OCI-LY1 (cell line): ENCODE data around the gene LRP2.

Experiments
- H2AFZ ChIP-seq: fragments of 200-600 bp; sonication (generic), shearing (Covaris generic); 2 replicates; pipeline ENCODE4 v1.6.0; 2014; ENCODE audit warnings: antibody characterized with exemption, mild to moderate bottlenecking, low read length
- H3F3A ChIP-seq: fragments of 200-600 bp; sonication (generic), shearing (Covaris generic); 2 replicates; pipeline ENCODE4 v1.6.0; 2014; ENCODE audit warnings: mild to moderate bottlenecking, antibody characterized with exemption, low read length, moderate library complexity; ENCODE audit not compliant: insufficient read depth
- H3K27ac ChIP-seq: fragments of 200-600 bp; sonication (generic); 2 replicates; pipeline ENCODE4 v1.5.1; 2014; ENCODE audit warnings: low read length, mixed run types, mild to moderate bottlenecking, low read depth; ENCODE audit not compliant: poor library complexity, severe bottlenecking
- H3K27me3 ChIP-seq: fragments of 200-600 bp; sonication (generic); 2 replicates; pipeline ENCODE4 v1.6.0; 2014; ENCODE audit warnings: antibody characterized with exemption, mild to moderate bottlenecking, low read length, moderate library complexity; ENCODE audit not compliant: insufficient read depth
- H3K36me3 ChIP-seq: fragments of 200-600 bp; sonication (generic); 2 replicates; pipeline ENCODE4 v1.6.1; 2014; ENCODE audit warnings: mild to moderate bottlenecking, antibody characterized with exemption, low read length, moderate library complexity, mixed read lengths; ENCODE audit not compliant: insufficient read depth
- H3K4me1 ChIP-seq: fragments of 200-600 bp; sonication (generic); 2 replicates; pipeline ENCODE4 v1.5.1; 2014; ENCODE audit warnings: mild to moderate bottlenecking, low read length, moderate library complexity; ENCODE audit not compliant: insufficient read depth, severe bottlenecking
- H3K4me2 ChIP-seq: fragments of 200-600 bp; sonication (generic), shearing (Covaris generic); 2 replicates; pipeline ENCODE4 v1.6.1; 2014; ENCODE audit warnings: low read length
- H3K4me3 ChIP-seq: fragments of 200-600 bp; sonication (generic); 2 replicates; pipeline ENCODE4 v1.5.1; 2014; ENCODE audit warnings: low read length, low read depth, mild to moderate bottlenecking, mixed read lengths; ENCODE audit not compliant: poor library complexity, severe bottlenecking
- H3K79me2 ChIP-seq: fragments of 200-600 bp; shearing (Covaris generic); 2 replicates; pipeline ENCODE4 v1.6.1; 2016; ENCODE audit warnings: mixed run types, low read length, mixed read lengths; ENCODE audit not compliant: insufficient read depth
- H3K9ac ChIP-seq: fragments of 200-600 bp; sonication (generic), shearing (Covaris generic); 2 replicates; pipeline ENCODE4 v1.6.1; 2014; ENCODE audit warnings: mild to moderate bottlenecking, low read length, mixed read lengths
- H3K9me2 ChIP-seq: fragments of 200-600 bp; sonication (generic), shearing (Covaris generic); 2 replicates; pipeline ENCODE4 v1.6.1; 2014; ENCODE audit warnings: low read depth, mild to moderate bottlenecking, low read length, mixed read lengths
- H3K9me3 ChIP-seq: fragments of 200-600 bp; shearing (Covaris generic); 2 replicates; pipeline ENCODE4 v1.6.1; 2014; ENCODE audit warnings: low read length, mixed read lengths
- H4K20me1 ChIP-seq: fragments of 200-600 bp; sonication (generic), shearing (Covaris generic); 2 replicates; pipeline ENCODE4 v1.6.0; 2016; ENCODE audit warnings: mild to moderate bottlenecking, low read length; ENCODE audit not compliant: insufficient read depth
- CTCF ChIP-seq: fragments of 200-600 bp; sonication (generic), shearing (Covaris generic); IDR thresholded peaks from 2 replicates; pipeline ENCODE4 v1.5.1; 2017; ENCODE audit warnings: mild to moderate bottlenecking, antibody characterized with exemption, low read length, moderate library complexity, mixed read lengths
- EZH2 ChIP-seq: fragments of 200-600 bp; sonication (generic), shearing (Covaris generic); IDR thresholded peaks from 2 replicates; pipeline ENCODE4 v1.8.0; 2017; ENCODE audit warnings: borderline replicate concordance, mixed run types, mild to moderate bottlenecking, antibody characterized with exemption, low read length, moderate library complexity, mixed read lengths

Gene LRP2

GRCh38 chr2:169116327-169116726 lies 246.0 kb downstream of the LRP2 start:
- Histone ChIP-seq H3K9me2 (no peaks in the 10 kb centered on the region), H3K36me3 (no peaks in the 10 kb centered on the region), H3K27me3 (no peaks in the 10 kb centered on the region), H3K9ac (no peak overlapping the region), H3K9me3 (no peaks in the 10 kb centered on the region), H3K27ac (no peak overlapping the region), H3K4me1 (no peaks in the 10 kb centered on the region), H2AFZ (no peak overlapping the region), H3K4me2 (no peak overlapping the region), H3K79me2 (no peaks in the 10 kb centered on the region), H4K20me1 (no peaks in the 10 kb centered on the region), H3K4me3 (no peak overlapping the region), H3F3A (no peaks in the 10 kb centered on the region)
- TF ChIP-seq CTCF (no peak), EZH2 (no peak)

DNA sequence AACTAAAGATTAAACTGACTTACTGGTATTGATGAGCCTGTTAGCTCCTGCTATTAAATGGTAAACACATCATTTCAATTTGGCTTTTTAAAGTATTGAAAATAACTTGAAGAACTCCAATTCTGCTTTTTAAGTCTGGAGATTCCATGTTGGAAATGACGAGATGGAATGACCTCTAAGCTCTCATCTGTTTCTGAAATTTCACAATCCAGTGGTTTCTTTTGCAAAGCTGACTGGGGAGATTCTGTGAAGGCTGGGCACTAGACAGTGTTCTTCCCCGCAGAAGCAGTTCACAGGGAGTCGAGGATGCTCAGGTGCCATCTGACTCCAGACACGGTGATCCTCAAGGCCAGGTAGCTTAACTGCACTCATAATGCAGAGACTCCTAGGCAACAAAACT lies 248.3 kb downstream of the LRP2 start:
- no peak overlapping the region for H2AFZ ChIP-seq
- no peak overlapping the region for H3K27ac ChIP-seq
- no peak overlapping the region for H3K4me3 ChIP-seq
- H3K9ac ChIP-seq, result no peak overlapping the region
- H4K20me1 ChIP-seq, result no peaks in the 10 kb centered on the region
- no peaks in the 10 kb centered on the region for H3K4me1 ChIP-seq
- TF ChIP-seq CTCF, result no peak
- TF ChIP-seq EZH2, result no peak
- H3K4me2 ChIP-seq, result no peak overlapping the region
- H3K27me3 ChIP-seq, result no peaks in the 10 kb centered on the region
- no peaks in the 10 kb centered on the region for H3K9me3 ChIP-seq
- no peaks in the 10 kb centered on the region for H3K79me2 ChIP-seq
- H3K36me3 ChIP-seq, result no peaks in the 10 kb centered on the region
- H3K9me2 ChIP-seq, result no peaks in the 10 kb centered on the region
- H3F3A ChIP-seq, result no peaks in the 10 kb centered on the region

GRCh38 chr2:169112841-169113240 lies 249.5 kb downstream of the LRP2 start:
- H3K4me1 ChIP-seq, result no peaks in the 10 kb centered on the region

More at GRCh38 chr2:169112841-169113240, 249.5 kb downstream of the LRP2 start:
- no peak overlapping the region for H2AFZ ChIP-seq
- no peak overlapping the region for H3K9ac ChIP-seq
- no peaks in the 10 kb centered on the region for H3K36me3 ChIP-seq
- H3K79me2 ChIP-seq, result no peaks in the 10 kb centered on the region
- no peaks in the 10 kb centered on the region for H3F3A ChIP-seq
- no peaks in the 10 kb centered on the region for H4K20me1 ChIP-seq
- no peak for TF ChIP-seq EZH2
- no peak for TF ChIP-seq CTCF
- H3K27me3 ChIP-seq, result no peaks in the 10 kb centered on the region
- H3K9me3 ChIP-seq, result no peaks in the 10 kb centered on the region
- no peak overlapping the region for H3K27ac ChIP-seq
- H3K4me3 ChIP-seq, result no peak overlapping the region
- no peaks in the 10 kb centered on the region for H3K9me2 ChIP-seq
- H3K4me2 ChIP-seq, result no peak overlapping the region
